Fibroblast of pulmonary artery (primary cell): ENCODE data around the gene FLACC1.
A peak's percentile ranks its signal among the peaks of the same experiment; 100 is the strongest.

Experiments used
- DNase-seq: peaks from one replicate; pipeline ENCODE4 v3.0.0-alpha.2; 2010; ENCODE audit warnings: low read depth
- H3K4me3 ChIP-seq: replicated peaks from 2 replicates; pipeline ENCODE4 v1.5.1; 2011; ENCODE audit warnings: low read depth, mild to moderate bottlenecking, control low read depth, low read length, moderate library complexity
- CTCF ChIP-seq: IDR thresholded peaks from 2 replicates; pipeline ENCODE4 v1.5.1; 2011; ENCODE audit warnings: mild to moderate bottlenecking, control low read depth, low read length, inconsistent platforms; ENCODE audit errors: missing control alignments

The FLACC1 gene

GRCh38 chr2:201254081-201254730 lies 102.9 kb downstream of the FLACC1 start:
- DNase-seq, result peak; percentile 75
- no peak for TF ChIP-seq CTCF
- no peak overlapping the region for H3K4me3 ChIP-seq

DNA sequence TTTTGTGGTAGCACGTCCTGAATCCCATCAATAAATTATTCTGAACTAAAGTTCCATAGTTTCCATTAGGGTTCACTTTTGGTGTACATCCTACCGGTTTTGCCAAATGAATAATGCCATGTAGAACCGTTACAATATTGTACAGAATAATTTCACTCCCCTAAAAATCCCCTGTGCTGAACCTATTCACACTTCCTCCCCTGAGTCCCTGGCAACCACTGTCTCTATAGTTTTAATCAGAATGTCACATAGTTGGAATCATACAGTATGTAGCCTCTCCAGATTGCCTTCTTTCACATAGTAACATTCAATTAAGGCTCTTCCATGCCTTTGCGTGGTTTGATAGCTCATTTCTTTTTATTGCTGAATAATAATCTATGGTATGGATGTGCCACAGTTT lies 106.4 kb downstream of the FLACC1 start:
- TF ChIP-seq CTCF, result no peak
- no peak overlapping the region for H3K4me3 ChIP-seq
- no peak for DNase-seq

- TF ChIP-seq CTCF, result no peak
- H3K4me3 ChIP-seq, result no peak overlapping the region
- DNase-seq, result no peak
Observed at GRCh38 chr2:201249889-201250288, 107.3 kb downstream of the FLACC1 start.

DNA sequence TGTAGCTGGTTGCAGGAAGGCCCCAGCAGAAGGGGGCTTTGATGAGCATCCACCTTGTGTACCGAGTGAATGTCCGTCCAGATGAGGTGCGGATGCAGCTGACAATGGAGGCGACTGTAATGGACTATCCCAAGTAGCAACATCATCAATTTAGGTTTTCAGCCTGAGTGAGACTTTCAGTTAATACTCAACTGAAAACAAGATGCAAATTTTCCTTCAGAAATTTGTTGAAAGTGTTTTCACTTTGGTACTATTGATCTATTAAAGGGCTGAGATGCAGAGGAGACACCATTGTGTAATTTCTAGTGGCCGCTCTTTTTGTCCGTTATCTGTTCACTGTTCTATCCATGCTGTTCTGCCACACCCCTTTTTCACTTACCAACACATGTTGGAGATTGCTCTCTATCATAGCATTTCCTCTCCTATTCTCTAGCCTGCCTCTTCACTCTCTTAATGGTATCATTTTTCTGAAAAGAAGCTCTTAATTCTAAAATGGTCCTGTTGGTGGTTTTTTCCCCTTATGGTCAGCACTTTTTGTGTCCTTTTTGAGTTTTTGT lies 108.8 kb downstream of the FLACC1 start:
- TF ChIP-seq CTCF, result no peak
- no peak overlapping the region for H3K4me3 ChIP-seq
- no peak for DNase-seq

GRCh38 chr2:201246280-201246679 lies 110.9 kb downstream of the FLACC1 start:
- H3K4me3 ChIP-seq, result no peak overlapping the region
- TF ChIP-seq CTCF, result no peak
- no peak for DNase-seq

DNA sequence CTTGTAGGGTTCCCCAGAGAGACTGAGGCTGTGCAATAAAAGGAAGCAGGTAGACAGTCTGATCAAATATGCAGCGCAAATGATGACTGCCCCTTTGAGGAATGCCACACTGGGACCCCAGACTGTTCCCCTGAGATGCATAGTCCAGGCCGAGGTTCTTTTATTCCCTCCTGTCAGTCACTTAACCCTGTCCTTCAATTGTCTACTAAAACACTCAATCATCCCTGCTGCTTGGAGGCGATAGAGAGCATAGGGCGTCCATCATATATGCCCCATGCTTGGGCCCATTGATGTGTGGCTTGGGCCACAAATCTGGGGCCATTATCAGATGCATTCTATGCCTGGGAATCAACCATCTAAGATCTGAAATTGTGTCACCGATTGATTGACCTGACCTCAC lies 112.3 kb downstream of the FLACC1 start:
- no peak for TF ChIP-seq CTCF
- H3K4me3 ChIP-seq, result no peak overlapping the region
- no peak for DNase-seq
